LNCAP (cell line): ENCODE data around the gene TF.

Experiments
- TF ChIP-seq, protein P1 (sequence below): fragments of 450-650 bp; IDR thresholded peaks from 2 replicates; pipeline ENCODE4 v1.5.1; 2017; ENCODE audit warnings: mild to moderate bottlenecking

The TF gene

DNA sequence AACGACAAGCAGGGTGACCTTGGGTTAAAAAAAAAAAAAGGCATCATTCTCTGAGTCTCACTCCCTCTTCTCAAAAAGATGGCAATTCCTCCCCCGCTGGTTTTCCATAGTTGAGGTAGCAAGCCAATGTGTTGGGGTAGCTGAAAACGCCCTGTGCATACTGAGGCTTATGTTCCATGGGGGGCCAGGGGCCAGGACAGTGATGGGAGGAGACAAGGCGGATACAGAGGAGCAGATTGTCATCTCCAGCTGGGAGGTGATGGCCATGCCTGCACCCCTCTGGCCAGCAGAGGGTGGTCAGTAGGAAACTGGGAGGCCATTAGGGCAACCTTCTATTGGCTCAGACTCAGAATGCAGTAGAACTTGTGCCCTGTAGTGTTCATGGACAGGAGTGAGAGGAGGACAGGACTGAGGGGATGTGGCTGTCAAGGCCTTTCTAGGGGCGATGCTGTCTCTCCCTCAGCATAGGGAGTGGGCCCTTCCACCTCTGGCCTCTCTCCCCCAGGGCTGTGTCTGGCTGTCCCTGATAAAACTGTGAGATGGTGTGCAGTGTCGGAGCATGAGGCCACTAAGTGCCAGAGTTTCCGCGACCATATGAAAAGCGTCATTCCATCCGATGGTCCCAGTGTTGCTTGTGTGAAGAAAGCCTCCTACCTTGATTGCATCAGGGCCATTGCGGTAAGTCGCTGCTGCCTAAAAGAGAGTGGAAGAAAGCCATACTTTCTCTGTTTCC, 1.9 kb downstream of the TF start:
- TF ChIP-seq, protein P1, sequence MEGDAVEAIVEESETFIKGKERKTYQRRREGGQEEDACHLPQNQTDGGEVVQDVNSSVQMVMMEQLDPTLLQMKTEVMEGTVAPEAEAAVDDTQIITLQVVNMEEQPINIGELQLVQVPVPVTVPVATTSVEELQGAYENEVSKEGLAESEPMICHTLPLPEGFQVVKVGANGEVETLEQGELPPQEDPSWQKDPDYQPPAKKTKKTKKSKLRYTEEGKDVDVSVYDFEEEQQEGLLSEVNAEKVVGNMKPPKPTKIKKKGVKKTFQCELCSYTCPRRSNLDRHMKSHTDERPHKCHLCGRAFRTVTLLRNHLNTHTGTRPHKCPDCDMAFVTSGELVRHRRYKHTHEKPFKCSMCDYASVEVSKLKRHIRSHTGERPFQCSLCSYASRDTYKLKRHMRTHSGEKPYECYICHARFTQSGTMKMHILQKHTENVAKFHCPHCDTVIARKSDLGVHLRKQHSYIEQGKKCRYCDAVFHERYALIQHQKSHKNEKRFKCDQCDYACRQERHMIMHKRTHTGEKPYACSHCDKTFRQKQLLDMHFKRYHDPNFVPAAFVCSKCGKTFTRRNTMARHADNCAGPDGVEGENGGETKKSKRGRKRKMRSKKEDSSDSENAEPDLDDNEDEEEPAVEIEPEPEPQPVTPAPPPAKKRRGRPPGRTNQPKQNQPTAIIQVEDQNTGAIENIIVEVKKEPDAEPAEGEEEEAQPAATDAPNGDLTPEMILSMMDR, result no peak

DNA sequence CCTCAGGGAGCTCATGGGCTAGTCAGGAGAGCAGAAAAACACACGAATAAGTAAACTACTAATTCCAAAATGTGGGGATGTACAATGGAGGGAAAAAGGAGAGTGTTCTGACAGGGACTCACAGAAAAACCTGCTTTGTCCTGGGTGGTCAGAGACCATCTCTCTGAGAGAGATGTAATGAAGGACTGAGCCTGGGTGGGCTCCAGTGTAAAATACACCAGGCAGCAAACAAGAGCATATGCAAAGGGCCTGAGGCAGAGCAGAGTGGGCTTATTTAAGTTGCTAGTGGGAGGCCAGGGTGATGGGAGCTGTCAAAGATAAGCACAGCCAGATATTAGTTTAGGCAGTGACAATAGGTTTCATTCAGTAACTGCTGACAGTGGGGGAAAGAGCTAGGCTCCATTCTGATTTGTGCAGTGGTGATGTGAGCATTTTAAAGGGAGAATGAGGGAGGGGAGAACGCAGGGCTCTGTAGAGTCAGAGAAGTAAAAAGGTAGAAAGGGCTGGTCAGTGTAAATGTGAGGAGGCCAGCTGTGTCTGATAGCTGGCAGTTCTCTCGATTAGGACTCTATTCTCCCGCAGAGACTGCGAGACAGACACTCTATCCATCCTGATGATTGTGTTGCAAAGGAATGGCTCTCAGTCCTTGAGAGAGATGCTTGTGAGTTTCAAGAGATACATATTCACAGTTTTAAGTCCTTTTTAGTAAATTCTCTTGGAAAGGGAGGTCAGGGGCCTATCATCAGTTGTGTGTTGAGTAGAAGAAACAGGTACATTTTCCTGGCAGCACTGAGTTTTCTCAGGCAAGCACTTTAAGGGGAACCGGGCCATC, 3.5 kb downstream of the TF start:
- TF ChIP-seq, protein P1, result no peak

DNA sequence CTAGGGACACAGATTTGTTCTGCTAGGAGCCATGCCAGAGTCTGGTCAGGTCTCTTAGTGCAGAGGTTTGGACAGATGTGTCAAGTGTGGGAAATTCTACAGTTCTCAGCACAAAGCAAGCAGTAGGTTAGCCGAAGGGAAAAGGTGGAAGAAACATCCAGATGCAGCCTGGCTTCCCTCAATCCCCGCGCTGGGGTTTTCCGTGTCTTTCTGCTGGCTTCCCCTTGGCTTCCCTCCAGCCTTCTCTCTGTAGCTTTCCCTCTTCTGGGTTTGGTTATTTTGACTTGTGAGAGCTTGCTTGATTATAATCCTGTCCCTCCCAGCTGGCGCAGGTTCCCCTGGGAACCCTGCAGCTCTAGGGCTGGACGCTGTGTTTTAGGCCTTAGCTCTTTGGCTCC, 4.1 kb downstream of the TF start:
- TF ChIP-seq, protein P1, result no peak

DNA sequence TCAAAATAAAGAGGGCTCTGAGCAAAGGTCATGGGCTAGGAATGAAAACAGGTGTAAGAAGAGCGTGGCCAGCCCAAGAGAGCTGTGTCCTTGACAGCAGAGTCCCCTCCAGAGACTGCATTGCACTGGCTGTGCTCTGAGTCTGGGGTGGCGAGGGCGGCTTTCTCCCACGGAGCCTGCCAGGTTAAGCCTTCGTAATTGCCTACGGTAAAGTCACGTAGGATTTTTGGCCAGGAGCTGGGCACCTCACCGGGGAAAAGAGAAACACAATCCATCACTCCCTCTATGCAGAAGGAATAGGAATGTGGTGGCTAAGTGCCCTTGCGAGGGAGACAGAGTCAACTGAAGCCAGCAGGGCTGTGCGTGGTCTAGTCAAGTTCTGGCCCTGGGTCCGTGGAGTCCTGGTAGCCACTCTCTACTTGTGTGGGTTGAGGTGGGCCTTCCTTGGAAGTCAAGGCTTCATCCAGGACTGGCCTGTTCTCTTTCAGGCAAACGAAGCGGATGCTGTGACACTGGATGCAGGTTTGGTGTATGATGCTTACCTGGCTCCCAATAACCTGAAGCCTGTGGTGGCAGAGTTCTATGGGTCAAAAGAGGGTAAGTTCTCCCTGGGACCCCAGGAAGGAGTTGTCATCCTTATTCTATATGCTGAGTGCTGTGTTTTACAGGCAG, 7.0 kb downstream of the TF start:
- TF ChIP-seq, protein P1, result no peak

DNA sequence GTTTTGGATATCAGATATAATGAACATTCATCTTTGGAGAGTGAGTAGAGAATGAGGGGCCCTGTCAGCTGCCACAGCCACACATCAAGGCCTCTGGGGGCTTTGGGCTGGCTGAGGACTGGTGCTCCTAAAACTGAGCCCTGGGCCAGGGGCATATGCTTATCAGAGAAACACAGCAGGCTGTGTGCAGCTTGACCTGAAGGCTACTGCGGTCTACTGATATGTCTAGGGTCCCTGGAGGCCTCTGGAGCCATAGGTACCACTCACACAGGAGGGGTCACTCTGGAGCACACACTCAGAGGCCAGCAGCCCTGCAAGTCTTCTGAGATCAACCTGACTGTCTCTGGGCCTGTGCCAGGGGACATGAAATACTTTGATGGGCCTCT, 7.6 kb downstream of the TF start:
- TF ChIP-seq, protein P1, result no peak

DNA sequence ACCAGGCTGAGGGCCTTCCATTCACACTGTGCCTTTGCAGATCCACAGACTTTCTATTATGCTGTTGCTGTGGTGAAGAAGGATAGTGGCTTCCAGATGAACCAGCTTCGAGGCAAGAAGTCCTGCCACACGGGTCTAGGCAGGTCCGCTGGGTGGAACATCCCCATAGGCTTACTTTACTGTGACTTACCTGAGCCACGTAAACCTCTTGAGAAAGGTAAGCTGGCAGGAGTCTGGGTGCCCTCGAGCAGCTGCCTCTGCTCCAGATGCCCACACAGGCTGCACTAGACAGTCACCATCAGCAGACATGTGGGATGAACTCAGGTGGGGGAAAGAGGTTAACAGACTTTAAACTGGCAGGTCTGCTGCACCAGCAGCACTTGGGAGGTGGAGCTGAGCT, 8.3 kb downstream of the TF start:
- TF ChIP-seq, protein P1, result no peak

DNA sequence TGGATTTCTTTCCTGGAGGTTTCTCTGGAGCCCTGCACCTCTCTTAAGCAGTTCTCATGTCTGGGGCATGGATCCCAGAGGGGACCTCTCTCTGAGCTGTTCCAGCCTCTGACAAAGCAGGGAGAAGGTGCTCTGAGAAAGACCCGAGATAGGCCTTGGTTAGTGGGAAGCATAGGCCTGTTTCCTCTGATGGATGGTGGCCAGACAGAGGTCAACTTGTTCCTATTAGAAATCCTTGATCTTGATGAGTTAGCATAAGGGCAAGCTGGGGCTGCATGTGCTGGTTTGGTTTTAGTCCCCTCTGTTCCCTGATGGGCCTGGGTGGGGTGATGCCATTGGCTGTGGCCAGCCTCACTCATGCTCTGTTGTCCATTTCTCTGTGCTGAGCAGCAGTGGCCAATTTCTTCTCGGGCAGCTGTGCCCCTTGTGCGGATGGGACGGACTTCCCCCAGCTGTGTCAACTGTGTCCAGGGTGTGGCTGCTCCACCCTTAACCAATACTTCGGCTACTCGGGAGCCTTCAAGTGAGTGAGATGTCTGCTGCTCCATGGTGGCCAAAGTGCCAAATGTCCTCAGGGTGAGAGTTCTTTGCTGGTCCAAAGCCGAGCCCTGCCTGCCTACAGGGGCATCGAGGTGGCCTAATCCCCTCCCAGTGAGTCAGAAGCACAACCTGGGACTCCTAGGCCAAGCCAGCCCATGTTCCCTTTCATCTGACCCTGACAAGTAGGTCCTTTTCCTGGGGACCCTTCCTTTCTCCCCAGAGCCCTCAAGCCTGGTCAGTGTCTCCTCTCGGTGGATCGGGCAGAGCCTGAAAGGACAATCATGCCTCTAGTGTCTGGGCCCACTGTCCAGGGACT, 9.0 kb downstream of the TF start:
- TF ChIP-seq, protein P1, result no peak
